ENCODE data around the gene DCD.

The DCD gene

DNA sequence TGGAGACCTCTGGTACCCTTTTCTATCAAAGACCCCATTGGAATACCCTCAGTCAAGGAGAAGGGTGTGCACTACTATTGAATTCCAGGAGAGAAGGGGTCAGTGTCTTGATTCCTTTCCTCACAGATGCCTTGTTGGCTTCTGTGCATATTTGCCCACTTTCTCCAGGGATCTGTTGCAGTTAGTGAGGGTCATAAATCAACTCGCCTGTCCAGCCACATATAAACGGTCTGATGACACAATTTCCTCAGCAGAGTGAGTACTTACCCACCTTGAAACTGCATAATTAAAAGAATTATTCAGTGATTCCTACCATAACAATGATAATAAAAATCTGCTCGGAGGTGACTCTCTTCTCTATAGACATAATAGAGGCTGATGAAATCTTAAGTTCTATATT, 13.9 kb upstream of the DCD start:
- Histone ChIP-seq H3K9ac (ENCODE audit: low read depth, low read length) (no peak overlapping the region), H3K4me3 (ENCODE audit: low read depth in 1 of 2, low read length in 2 of 2) (no peak overlapping the region), H3K4me2 (ENCODE audit: insufficient read depth, low read length) (no peak overlapping the region), H4K20me1 (ENCODE audit: insufficient read depth, low read length) (no peaks in the 10 kb centered on the region), H3K27ac (ENCODE audit: low read length) (no peak overlapping the region), H2AFZ (ENCODE audit: low read depth, low read length) (no peak overlapping the region), H3K9me3 (ENCODE audit: insufficient read depth, low read length, severe bottlenecking) (no peaks in the 10 kb centered on the region), H3K36me3 (ENCODE audit: insufficient read depth, low read length) (no peaks in the 10 kb centered on the region), H3K4me1 (ENCODE audit: insufficient read depth, low read length) (no peaks in the 10 kb centered on the region), H3K79me2 (ENCODE audit: insufficient read depth, low read length) (no peaks in the 10 kb centered on the region), H3K27me3 (ENCODE audit: insufficient read depth, low read length, poor library complexity) (peaks cover 4% of the 10 kb centered on the region)
- TF ChIP-seq, protein P1, sequence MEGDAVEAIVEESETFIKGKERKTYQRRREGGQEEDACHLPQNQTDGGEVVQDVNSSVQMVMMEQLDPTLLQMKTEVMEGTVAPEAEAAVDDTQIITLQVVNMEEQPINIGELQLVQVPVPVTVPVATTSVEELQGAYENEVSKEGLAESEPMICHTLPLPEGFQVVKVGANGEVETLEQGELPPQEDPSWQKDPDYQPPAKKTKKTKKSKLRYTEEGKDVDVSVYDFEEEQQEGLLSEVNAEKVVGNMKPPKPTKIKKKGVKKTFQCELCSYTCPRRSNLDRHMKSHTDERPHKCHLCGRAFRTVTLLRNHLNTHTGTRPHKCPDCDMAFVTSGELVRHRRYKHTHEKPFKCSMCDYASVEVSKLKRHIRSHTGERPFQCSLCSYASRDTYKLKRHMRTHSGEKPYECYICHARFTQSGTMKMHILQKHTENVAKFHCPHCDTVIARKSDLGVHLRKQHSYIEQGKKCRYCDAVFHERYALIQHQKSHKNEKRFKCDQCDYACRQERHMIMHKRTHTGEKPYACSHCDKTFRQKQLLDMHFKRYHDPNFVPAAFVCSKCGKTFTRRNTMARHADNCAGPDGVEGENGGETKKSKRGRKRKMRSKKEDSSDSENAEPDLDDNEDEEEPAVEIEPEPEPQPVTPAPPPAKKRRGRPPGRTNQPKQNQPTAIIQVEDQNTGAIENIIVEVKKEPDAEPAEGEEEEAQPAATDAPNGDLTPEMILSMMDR (IDR thresholded peaks at IDR 0.05; ENCODE audit: borderline replicate concordance, extremely low read depth, low read length, poor library complexity, severe bottlenecking): no peak
- TF ChIP-seq EZH2 (IDR thresholded peaks at IDR 0.05; ENCODE audit: borderline replicate concordance, low read depth, low read length, severe bottlenecking): no peak
- ATAC-seq (ENCODE audit: insufficient read depth, low read depth) (no peak), DNase-seq (no peak)

- Histone ChIP-seq H2AFZ (ENCODE audit: low read depth, low read length) (no peak overlapping the region), H3K4me3 (ENCODE audit: low read depth in 1 of 2, low read length in 2 of 2) (no peak overlapping the region), H3K36me3 (ENCODE audit: insufficient read depth, low read length) (no peaks in the 10 kb centered on the region), H3K27me3 (ENCODE audit: insufficient read depth, low read length, poor library complexity) (peaks cover 3% of the 10 kb centered on the region), H3K4me2 (ENCODE audit: insufficient read depth, low read length) (no peak overlapping the region), H3K4me1 (ENCODE audit: insufficient read depth, low read length) (no peaks in the 10 kb centered on the region), H4K20me1 (ENCODE audit: insufficient read depth, low read length) (no peaks in the 10 kb centered on the region), H3K9me3 (ENCODE audit: insufficient read depth, low read length, severe bottlenecking) (no peaks in the 10 kb centered on the region), H3K79me2 (ENCODE audit: insufficient read depth, low read length) (no peaks in the 10 kb centered on the region), H3K27ac (ENCODE audit: low read length) (no peak overlapping the region), H3K9ac (ENCODE audit: low read depth, low read length) (no peak overlapping the region)
- TF ChIP-seq, protein P1 (IDR thresholded peaks at IDR 0.05; ENCODE audit: borderline replicate concordance, extremely low read depth, low read length, poor library complexity, severe bottlenecking): no peak
- no peak for TF ChIP-seq EZH2 (IDR thresholded peaks at IDR 0.05; ENCODE audit: borderline replicate concordance, low read depth, low read length, severe bottlenecking)
- no peak for DNase-seq
- ATAC-seq (ENCODE audit: insufficient read depth, low read depth): no peak
These were observed 12.9 kb upstream of the DCD start for GRCh38 chr12:54661048-54661447.

- DNase-seq (no peak), ATAC-seq (ENCODE audit: insufficient read depth, low read depth) (no peak)
- Histone ChIP-seq H3K36me3 (ENCODE audit: insufficient read depth, low read length) (no peaks in the 10 kb centered on the region), H3K27me3 (ENCODE audit: insufficient read depth, low read length, poor library complexity) (peaks cover 7% of the 10 kb centered on the region), H3K4me3 (ENCODE audit: low read depth in 1 of 2, low read length in 2 of 2) (no peak overlapping the region), H3K4me1 (ENCODE audit: insufficient read depth, low read length) (no peaks in the 10 kb centered on the region), H2AFZ (ENCODE audit: low read depth, low read length) (no peak overlapping the region), H3K79me2 (ENCODE audit: insufficient read depth, low read length) (no peaks in the 10 kb centered on the region), H3K9me3 (ENCODE audit: insufficient read depth, low read length, severe bottlenecking) (no peaks in the 10 kb centered on the region), H3K4me2 (ENCODE audit: insufficient read depth, low read length) (no peak overlapping the region), H4K20me1 (ENCODE audit: insufficient read depth, low read length) (no peaks in the 10 kb centered on the region), H3K9ac (ENCODE audit: low read depth, low read length) (no peak overlapping the region), H3K27ac (ENCODE audit: low read length) (no peak overlapping the region)
- no peak for TF ChIP-seq EZH2 (IDR thresholded peaks at IDR 0.05; ENCODE audit: borderline replicate concordance, low read depth, low read length, severe bottlenecking)
- TF ChIP-seq, protein P1 (IDR thresholded peaks at IDR 0.05; ENCODE audit: borderline replicate concordance, extremely low read depth, low read length, poor library complexity, severe bottlenecking): no peak
These were observed 12.3 kb upstream of the DCD start for GRCh38 chr12:54660320-54660962.
